Hepatocyte (in vitro differentiated cells): ENCODE measurements around the gene COL6A3. TPM values are rescaled to one million over a fixed set of nuclear protein-coding genes. Genes with fewer than 3 reads are reported as not detected.

Experiments
- DNase-seq: peaks from one replicate; pipeline ENCODE4 v3.0.0-alpha.2; 2016; ENCODE audit warnings: low spot score
- H2AFZ ChIP-seq: fragments of 200-600 bp; sonication (generic); 2 replicates; pipeline ENCODE4 v1.6.0; 2016; ENCODE audit warnings: antibody characterized with exemption, mild to moderate bottlenecking
- H3K27ac ChIP-seq: fragments of 200-600 bp; sonication (generic); 2 replicates; pipeline ENCODE4 v1.5.1; 2016; ENCODE audit warnings: mild to moderate bottlenecking
- H3K27me3 ChIP-seq: fragments of 200-600 bp; sonication (generic); 2 replicates; pipeline ENCODE4 v1.6.1; 2016
- H3K36me3 ChIP-seq: fragments of 200-600 bp; sonication (generic); replicated peaks from 2 replicates; pipeline ENCODE4 v1.5.1; 2016; ENCODE audit warnings: low read depth; ENCODE audit not compliant: insufficient read depth
- H3K4me1 ChIP-seq: fragments of 200-600 bp; sonication (generic); 2 replicates; pipeline ENCODE4 v1.5.1; 2016; ENCODE audit warnings: mild to moderate bottlenecking, moderate library complexity; ENCODE audit not compliant: insufficient read depth
- H3K4me2 ChIP-seq: fragments of 200-600 bp; sonication (generic); 2 replicates; pipeline ENCODE4 v1.6.0; 2016
- H3K4me3 ChIP-seq: fragments of 200-600 bp; sonication (generic); 2 replicates; pipeline ENCODE4 v1.5.1; 2016; ENCODE audit warnings: mild to moderate bottlenecking
- H3K79me2 ChIP-seq: fragments of 200-600 bp; sonication (generic); 2 replicates; pipeline ENCODE4 v1.6.0; 2017; ENCODE audit warnings: mild to moderate bottlenecking
- H3K9me2 ChIP-seq: fragments of 200-600 bp; sonication (generic); replicated peaks from 2 replicates; pipeline ENCODE4 v1.6.0; 2017; ENCODE audit warnings: mild to moderate bottlenecking; ENCODE audit not compliant: insufficient read depth
- H3K9me3 ChIP-seq: fragments of 200-600 bp; sonication (generic); 2 replicates; pipeline ENCODE4 v1.5.1; 2016; ENCODE audit warnings: low read depth, mild to moderate bottlenecking
- H4K20me1 ChIP-seq: fragments of 200-600 bp; sonication (generic); 2 replicates; pipeline ENCODE4 v1.6.0; 2016; ENCODE audit warnings: mild to moderate bottlenecking; ENCODE audit not compliant: insufficient read depth, poor library complexity, severe bottlenecking
- EZH2 ChIP-seq: fragments of 200-600 bp; sonication (generic); IDR thresholded peaks from 2 replicates; pipeline ENCODE4 v1.6.1; 2016; ENCODE audit warnings: antibody characterized with exemption, mild to moderate bottlenecking, borderline replicate concordance
- EZH2phosphoT487 ChIP-seq: fragments of 200-600 bp; sonication (generic); IDR thresholded peaks from one replicate; pipeline ENCODE4 v1.6.1; 2018; ENCODE audit warnings: antibody characterized with exemption, mild to moderate bottlenecking, low read depth, moderate library complexity; ENCODE audit not compliant: unreplicated experiment, severe bottlenecking
- WGBS: methylation state at CpG from one replicate; pipeline ENCODE4 v1.1.6; 2016; ENCODE audit warnings: low lambda C conversion rate; ENCODE audit errors: missing lambda C conversion rate; 5-methylcytosine and 5-hydroxymethylcytosine counted together
- polyA plus RNA-seq: library from polyadenylated mRNA; unstranded; fragments of >200 nt; fragmentation: Nextera tagmentation; extraction: Ambion mirVana; gene quantifications from 2 replicates; pipeline ENCODE4 v1.2.1, GENCODE V29; 2016
- total RNA-seq: library from RNA; depleted of rRNA; stranded (reverse); fragments of >200 nt; gene quantifications from 2 replicates; pipeline ENCODE4 v1.2.3, GENCODE V29; 2014
- TF ChIP-seq, protein P1 (sequence below): fragments of 200-600 bp; sonication (generic); IDR thresholded peaks from 2 replicates; pipeline ENCODE4 v1.5.1; 2016; ENCODE audit warnings: antibody characterized with exemption, mild to moderate bottlenecking; ENCODE audit not compliant: poor library complexity

The COL6A3 gene
- total and polyA plus RNA-seq, 2 experiments from 2014 or later, result 80.7 to 250 TPM

DNA sequence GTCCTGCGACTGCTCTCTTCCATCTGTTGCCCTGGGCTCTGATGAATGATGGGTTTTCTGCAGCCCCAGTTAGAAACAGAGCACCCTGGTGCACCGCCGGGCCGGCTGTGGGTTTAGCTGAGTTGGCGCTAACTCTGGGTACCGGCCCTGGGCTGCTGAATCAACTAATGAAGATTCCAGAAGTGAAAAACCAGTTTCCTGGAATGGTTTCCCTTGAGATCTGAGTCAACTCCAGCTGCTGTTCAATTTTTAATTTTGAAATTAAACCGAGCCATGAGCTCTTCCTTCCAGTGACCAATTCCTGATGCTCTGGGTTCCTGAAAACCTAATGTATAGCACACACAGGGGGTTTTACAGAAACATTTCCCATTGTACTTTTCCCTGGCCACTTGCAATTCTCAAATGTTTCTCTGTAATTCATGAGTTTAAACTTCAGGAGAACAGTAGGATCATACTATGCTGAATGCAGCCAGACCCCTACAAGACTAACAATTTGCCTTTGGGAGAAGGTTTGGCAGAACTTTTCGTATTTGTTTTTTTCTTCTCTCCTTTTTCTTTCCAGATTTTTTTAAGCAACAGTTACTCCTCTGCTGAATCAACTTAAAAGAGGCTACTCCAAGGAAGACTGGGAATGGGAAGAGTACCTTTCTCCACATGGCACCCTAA lies 5.5 kb downstream of the COL6A3 start:
- Histone ChIP-seq H2AFZ (no peak overlapping the region), H3K4me2 (peak overlapping the region; percentile 60), H3K27ac (peak overlapping the region; percentile 53), H3K27me3 (no peaks in the 10 kb centered on the region), H3K9me2 (no peaks in the 10 kb centered on the region), H4K20me1 (no peaks in the 10 kb centered on the region), H3K36me3 (no peaks in the 10 kb centered on the region), H3K9me3 (no peaks in the 10 kb centered on the region), H3K4me1 (peaks cover 4% of the 10 kb centered on the region), H3K79me2 (peaks cover 94% of the 10 kb centered on the region), H3K4me3 (no peak overlapping the region)
- 78% methylated on average over 8 of the region's 8 CpGs for WGBS
- TF ChIP-seq, protein P1, sequence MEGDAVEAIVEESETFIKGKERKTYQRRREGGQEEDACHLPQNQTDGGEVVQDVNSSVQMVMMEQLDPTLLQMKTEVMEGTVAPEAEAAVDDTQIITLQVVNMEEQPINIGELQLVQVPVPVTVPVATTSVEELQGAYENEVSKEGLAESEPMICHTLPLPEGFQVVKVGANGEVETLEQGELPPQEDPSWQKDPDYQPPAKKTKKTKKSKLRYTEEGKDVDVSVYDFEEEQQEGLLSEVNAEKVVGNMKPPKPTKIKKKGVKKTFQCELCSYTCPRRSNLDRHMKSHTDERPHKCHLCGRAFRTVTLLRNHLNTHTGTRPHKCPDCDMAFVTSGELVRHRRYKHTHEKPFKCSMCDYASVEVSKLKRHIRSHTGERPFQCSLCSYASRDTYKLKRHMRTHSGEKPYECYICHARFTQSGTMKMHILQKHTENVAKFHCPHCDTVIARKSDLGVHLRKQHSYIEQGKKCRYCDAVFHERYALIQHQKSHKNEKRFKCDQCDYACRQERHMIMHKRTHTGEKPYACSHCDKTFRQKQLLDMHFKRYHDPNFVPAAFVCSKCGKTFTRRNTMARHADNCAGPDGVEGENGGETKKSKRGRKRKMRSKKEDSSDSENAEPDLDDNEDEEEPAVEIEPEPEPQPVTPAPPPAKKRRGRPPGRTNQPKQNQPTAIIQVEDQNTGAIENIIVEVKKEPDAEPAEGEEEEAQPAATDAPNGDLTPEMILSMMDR, result no peak
- TF ChIP-seq EZH2 (no peak), EZH2phosphoT487 (no peak)
- DNase-seq, result no peak

DNA sequence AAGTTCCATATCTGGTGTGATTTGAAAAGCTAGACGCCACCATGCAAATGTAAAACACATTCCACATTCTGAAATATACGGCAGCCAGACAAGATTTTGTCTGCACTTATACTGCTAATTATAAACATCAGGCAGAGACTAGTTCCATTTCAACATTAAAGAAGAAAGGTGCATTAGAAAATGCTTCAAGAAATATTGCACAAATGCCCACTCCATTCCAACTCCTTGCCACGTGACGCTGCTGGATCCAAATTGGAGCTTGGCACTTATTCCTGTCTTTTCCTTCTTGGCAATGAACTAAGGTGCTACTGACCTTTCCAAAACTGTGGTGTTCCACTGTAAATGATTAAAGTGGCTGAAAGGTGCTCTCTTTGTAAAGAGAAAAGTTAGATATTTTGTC lies 6.3 kb downstream of the COL6A3 start:
- WGBS, result 71% methylated on average over 4 of the region's 4 CpGs
- peaks cover 4% of the 10 kb centered on the region for H3K4me1 ChIP-seq
- peak overlapping the region; percentile 60 for H3K4me2 ChIP-seq
- H3K9me2 ChIP-seq, result no peaks in the 10 kb centered on the region
- no peak overlapping the region for H3K4me3 ChIP-seq
- no peaks in the 10 kb centered on the region for H3K9me3 ChIP-seq
- H2AFZ ChIP-seq, result no peak overlapping the region
- H3K79me2 ChIP-seq, result peaks cover 95% of the 10 kb centered on the region
- H3K27me3 ChIP-seq, result no peaks in the 10 kb centered on the region
- TF ChIP-seq EZH2 (no peak), EZH2phosphoT487 (no peak)
- TF ChIP-seq, protein P1, result no peak
- H3K36me3 ChIP-seq, result no peaks in the 10 kb centered on the region
- H3K27ac ChIP-seq, result peak overlapping the region; percentile 53
- no peak for DNase-seq
- no peaks in the 10 kb centered on the region for H4K20me1 ChIP-seq

DNA sequence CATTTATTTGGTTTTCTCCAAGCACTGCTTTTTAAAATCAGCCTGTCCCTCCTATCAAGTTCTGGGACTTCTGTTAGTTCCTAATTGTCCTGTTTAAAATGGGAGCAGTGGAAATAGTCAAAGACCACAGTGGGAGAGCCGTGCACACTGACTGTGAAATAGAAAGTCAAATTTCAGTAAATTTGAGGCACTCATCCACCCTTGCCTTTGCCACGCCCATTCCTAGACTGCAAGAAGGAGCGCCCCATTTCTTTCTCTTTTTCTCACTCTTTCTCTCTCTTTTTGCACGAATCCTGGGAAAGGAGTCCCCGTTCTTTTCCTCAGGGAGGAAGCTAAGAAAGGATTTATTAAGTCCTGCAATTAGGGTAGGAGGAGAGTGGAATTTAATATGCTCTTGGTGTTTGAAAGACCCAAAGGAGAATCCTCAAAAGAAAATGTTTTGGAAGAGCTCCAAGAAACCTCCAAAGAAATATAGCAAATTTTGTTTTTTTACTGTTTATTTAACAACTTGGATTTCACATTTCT lies 7.5 kb downstream of the COL6A3 start:
- Histone ChIP-seq H4K20me1 (peaks cover 3% of the 10 kb centered on the region), H3K4me1 (peaks cover 4% of the 10 kb centered on the region), H3K27ac (no peak overlapping the region), H3K4me3 (no peak overlapping the region), H3K79me2 (peaks cover 96% of the 10 kb centered on the region), H3K9me3 (no peaks in the 10 kb centered on the region), H3K9me2 (no peaks in the 10 kb centered on the region), H3K27me3 (no peaks in the 10 kb centered on the region), H3K36me3 (no peaks in the 10 kb centered on the region), H3K4me2 (no peak overlapping the region), H2AFZ (no peak overlapping the region)
- WGBS, result 86% methylated on average over 5 of the region's 5 CpGs
- TF ChIP-seq EZH2 (no peak), EZH2phosphoT487 (no peak)
- TF ChIP-seq, protein P1, result no peak
- DNase-seq, result no peak
